Measurements from ENCODE around the gene RALY.

DNA sequence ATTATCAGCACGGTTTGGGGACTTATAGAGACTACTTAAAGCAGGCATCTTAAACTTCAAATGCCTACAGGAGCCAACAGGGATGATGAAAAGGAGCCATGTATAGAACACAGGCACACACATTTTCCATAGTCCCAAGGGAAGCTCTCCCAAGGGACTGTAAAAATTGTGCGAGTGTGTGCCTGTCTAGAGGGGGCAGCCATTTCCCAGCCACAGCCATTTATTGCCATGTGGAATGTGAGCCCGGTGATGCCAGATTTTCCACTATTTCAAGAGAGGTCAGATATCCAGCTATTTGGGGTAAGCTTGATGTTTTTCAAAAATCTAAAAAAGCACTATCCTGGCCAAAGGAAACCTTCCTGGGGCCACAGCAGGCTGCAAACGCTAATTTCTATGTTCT, 24.1 kb upstream of the RALY start:
- TF ChIP-seq EZH2phosphoT487 (IDR thresholded peaks at IDR 0.05; ENCODE audit: borderline replicate concordance, low read depth, low read length) = no peak
- no peak for TF ChIP-seq CTCF (conservative IDR thresholded peaks at IDR 0.05; ENCODE audit: low read length)
